ENCODE results near the gene ATP6AP1.

GRCh38 chrX:154446430-154446829 lies 18.0 kb downstream of the ATP6AP1 start:
- TF ChIP-seq TAF1 (IDR thresholded peaks at IDR 0.05; ENCODE audit: borderline replicate concordance, low read depth, low read length) (no peak), POLR2A (IDR thresholded peaks at IDR 0.05; ENCODE audit: low read depth, low read length) (no peak)

Measured in GM12892 (cell line).